Gastroesophageal sphincter (tissue), 3 donors: ENCODE measurements around the gene COQ3.

Experiments
- CTCF ChIP-seq, 4 experiments: fragments of 200-600 bp in 2 of 4; fragments of 450-650 bp in 2 of 4; sonication (generic) in 1 of 4; IDR thresholded peaks; one replicate each; pipeline ENCODE4 v1.5.1; 2017 to 2019; ENCODE audit warnings: antibody characterized with exemption in 4 of 4, mild to moderate bottlenecking in 2 of 4, moderate library complexity in 2 of 4
- EP300 ChIP-seq: sonication (generic); formaldehyde crosslinking; IDR thresholded peaks from one replicate; pipeline ENCODE4 v1.6.1; 2017; ENCODE audit warnings: antibody characterized with exemption, mild to moderate bottlenecking
- POLR2A ChIP-seq, 2 donors: fragments of 450-650 bp; IDR thresholded peaks; one replicate each; pipeline ENCODE4 v1.6.1; 2017; ENCODE audit warnings: antibody characterized with exemption in 2 of 2, mild to moderate bottlenecking in 2 of 2, moderate library complexity in 1 of 2

DNA sequence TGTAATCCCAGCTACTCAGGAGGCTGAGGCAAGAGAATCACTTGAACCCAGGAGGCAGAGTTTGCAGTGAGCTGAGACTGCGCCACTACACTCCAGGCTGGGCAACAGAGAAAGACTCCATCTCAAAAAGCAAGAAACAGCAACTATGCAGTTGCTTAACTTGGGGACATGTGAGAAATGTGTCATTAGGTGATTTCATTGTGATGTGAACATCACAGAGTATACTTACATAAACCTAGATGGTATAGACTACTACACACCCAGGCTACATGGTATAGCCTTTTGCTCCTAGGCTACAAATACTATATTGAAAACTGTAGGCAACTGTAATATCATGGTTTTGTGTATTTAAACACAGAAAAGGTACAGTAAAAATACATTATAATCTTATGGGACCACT is 3.3 kb upstream of the COQ3 start:
- TF ChIP-seq POLR2A (IDR thresholded peaks at IDR 0.05) (no peak), CTCF (IDR thresholded peaks at IDR 0.05) (no peak), EP300 (no peak)
